Stimulated activated CD8-positive, alpha-beta memory T cell treated with anti-CD3 and anti-CD28 coated beads, Interleukin-15, amount 100 ng/mL, for 48 hours (primary cell): Measurements from ENCODE around the gene LRIG3.
A peak's percentile ranks its signal among the peaks of the same experiment; 100 is the strongest.
"Not testable (repeated sequence)": the region's sequence is repeated elsewhere in the genome, so short reads cannot be mapped to it uniquely, and the experiment has no call there.

Experiments
- DNase-seq, 2 donors: peaks; one replicate each; pipeline ENCODE4 v3.0.0-alpha.2; 2020; ENCODE audit warnings: low read depth in 2 of 2

The LRIG3 gene, protein sequence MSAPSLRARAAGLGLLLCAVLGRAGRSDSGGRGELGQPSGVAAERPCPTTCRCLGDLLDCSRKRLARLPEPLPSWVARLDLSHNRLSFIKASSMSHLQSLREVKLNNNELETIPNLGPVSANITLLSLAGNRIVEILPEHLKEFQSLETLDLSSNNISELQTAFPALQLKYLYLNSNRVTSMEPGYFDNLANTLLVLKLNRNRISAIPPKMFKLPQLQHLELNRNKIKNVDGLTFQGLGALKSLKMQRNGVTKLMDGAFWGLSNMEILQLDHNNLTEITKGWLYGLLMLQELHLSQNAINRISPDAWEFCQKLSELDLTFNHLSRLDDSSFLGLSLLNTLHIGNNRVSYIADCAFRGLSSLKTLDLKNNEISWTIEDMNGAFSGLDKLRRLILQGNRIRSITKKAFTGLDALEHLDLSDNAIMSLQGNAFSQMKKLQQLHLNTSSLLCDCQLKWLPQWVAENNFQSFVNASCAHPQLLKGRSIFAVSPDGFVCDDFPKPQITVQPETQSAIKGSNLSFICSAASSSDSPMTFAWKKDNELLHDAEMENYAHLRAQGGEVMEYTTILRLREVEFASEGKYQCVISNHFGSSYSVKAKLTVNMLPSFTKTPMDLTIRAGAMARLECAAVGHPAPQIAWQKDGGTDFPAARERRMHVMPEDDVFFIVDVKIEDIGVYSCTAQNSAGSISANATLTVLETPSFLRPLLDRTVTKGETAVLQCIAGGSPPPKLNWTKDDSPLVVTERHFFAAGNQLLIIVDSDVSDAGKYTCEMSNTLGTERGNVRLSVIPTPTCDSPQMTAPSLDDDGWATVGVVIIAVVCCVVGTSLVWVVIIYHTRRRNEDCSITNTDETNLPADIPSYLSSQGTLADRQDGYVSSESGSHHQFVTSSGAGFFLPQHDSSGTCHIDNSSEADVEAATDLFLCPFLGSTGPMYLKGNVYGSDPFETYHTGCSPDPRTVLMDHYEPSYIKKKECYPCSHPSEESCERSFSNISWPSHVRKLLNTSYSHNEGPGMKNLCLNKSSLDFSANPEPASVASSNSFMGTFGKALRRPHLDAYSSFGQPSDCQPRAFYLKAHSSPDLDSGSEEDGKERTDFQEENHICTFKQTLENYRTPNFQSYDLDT

DNA sequence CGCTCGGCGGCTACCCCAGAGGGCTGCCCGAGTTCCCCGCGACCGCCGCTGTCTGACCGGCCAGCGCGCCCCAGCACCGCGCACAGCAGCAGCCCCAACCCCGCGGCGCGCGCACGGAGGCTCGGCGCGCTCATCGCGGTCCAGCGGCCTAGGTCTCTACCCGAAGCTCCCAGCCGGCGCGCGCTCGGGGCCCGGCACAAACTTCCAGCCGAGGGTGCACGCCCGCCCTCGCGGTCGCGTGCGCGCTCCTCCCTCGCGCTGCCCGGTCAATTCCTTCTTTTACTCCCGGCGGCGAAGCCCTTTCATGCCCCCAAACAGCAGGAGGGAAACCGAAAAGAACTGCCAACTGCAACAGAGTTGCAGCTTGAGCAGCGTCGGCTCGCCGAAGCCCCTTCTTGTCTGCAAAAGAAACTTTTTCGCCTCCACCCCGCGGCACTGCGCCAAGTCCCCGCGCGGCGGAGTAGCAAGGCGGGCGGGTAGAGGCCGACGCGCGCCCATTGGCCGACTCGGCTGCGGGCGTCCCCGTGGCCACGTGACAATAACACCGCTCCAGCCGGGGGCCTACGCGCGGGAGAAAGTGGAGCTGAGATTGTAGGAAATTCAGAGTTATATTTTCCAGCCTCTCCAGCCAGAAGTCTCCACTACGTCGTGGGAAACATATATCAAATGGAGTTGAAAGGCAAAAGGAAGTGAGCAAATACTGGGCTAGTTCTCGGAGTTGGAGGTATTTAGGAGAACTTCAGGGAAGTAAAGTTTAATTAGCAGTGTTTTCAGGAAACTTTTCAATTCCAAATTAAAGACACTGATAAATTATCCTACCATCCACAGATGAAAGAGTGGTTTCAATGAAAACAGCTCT is at the start of gene LRIG3:
TSS of gene LRIG3 (minus strand) at position 403 of the 859 bp plus-strand sequence. CDS start at position 134, 269 bp downstream.
- peak in 1 of 2 donors; percentile 1 for DNase-seq

DNA sequence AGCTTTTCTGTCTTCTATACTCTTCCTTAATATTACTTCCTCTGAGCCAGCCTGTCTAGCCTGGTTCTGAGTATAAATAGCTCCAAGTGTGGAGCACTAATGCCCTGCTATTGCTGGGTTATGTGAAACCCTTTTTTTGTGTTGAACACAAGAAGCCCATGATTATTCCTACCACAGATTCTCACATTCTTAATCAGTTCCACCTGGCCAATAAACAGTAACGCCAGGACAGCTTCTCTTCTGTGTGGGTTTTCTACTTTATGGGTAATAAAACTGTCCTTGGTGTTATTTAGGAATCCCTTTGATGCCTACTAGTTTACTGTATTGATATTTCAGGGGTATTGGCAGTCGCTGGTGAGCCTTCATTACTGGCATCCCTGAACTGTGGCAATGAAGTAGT is 48.9 kb upstream of the LRIG3 start:
- no peak for DNase-seq

DNA sequence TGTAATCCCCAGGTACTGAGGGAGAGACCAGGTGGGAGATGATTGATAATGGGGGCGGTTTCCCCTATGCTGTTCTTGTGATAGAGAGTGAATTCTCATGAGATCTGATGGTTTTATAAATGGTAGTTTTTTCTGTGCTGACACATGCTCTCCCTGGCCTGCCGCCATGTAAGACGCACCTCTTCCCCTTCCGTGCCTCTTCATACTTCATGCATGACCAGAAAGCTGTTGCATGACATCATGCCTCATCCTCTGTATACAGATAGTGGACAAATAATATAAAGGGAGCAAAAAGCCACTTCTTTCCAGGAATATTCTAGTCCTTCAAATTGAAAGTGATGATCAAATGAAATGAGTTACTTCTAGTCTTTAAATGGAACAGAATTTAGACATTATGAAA is 47.3 kb upstream of the LRIG3 start:
- no peak for DNase-seq

DNA sequence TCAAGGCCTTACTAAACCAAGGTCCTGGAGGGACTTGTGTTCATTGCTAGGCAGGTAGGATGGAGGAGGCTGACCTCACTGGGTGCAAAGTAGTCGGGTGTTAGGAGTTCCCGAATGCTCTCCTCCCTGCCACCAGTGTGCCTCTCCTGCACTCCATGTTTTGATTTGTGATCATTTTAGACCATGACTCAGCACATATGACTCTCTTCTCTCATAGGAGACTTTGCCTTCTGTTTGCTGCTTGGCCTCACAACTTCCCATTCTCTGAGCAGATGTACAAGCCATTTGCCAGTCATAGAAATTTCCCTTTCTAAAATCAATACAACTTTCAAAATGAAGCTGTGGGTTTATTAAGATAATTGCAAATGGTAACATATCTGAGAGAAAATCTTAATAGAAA is 46.6 kb upstream of the LRIG3 start:
- DNase-seq = no peak

DNA sequence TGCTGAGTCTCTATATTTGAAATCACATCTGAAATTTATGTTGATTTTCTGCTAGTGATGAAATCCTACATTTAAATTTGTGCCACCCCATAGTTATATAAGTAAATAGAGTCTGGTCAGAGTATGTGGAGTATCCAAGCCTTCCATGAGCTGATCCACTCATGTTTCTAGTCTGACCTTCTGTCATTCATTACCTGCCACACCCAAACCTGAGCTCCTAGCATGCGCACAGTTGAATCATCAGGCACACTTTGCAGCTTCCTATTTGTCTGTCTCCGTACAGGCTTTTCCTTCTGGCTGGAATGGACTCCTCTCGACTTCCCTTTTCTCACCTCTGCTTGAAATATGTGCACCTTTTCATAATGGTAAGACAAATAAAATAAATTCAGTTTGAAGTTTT is 45.3 kb upstream of the LRIG3 start:
- DNase-seq = no peak

DNA sequence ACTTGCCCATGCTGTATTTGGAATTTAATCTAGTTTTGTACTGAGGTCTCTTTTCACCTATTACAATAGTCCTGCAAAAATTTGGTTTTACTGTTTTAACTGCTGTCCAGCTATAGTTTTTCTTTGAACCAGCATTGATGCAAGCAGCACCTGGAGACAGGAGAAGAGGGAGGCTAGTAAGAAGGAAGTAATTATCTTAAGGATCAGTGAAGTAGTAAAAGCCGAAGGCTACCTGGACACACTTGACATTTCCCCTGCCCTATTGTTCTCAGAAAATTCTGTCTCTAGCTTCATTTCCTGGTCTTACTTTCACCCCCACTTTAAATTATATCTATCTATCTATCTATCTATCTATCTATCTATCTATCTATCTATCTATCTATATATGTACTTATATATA is 43.5 kb upstream of the LRIG3 start:
- DNase-seq = no peak

DNA sequence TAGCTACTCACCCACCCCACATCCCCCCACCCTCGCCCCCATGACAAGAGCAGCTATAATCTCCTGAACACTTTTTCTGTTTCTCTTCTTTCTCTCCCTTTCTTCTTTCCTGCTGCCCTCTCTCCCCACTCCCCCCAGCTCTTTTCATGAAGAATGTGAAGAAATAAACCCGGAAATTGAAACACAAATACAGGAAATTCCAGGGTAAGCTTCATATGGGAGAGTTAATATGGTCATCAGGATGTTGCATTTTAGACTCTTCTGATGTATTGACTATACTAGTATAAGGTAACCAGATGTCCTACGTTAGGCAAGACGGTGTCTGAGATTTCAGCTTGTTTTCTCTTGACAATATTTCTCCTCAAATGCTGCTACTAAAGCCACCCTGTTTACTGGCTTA is 41.6 kb upstream of the LRIG3 start:
- no peak for DNase-seq

DNA sequence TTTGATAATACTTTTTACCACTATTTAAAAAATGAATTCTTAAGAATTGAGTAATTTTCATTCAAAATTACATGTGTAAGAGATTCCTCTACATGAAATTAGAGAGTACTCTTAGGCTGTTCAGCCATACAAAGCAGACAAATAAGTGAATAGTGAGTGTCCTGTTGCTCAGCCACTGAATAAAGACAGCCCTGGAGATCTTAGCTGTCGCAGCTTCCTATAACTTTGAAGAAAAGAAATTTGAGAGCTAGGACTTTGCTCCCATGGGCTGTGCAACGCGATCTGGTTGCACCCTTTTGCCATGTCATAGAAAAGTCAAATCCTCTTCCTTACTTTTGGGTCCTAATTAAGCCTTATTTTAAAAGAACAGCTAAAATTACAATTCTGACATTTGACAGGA is 40.9 kb upstream of the LRIG3 start:
- no peak for DNase-seq

DNA sequence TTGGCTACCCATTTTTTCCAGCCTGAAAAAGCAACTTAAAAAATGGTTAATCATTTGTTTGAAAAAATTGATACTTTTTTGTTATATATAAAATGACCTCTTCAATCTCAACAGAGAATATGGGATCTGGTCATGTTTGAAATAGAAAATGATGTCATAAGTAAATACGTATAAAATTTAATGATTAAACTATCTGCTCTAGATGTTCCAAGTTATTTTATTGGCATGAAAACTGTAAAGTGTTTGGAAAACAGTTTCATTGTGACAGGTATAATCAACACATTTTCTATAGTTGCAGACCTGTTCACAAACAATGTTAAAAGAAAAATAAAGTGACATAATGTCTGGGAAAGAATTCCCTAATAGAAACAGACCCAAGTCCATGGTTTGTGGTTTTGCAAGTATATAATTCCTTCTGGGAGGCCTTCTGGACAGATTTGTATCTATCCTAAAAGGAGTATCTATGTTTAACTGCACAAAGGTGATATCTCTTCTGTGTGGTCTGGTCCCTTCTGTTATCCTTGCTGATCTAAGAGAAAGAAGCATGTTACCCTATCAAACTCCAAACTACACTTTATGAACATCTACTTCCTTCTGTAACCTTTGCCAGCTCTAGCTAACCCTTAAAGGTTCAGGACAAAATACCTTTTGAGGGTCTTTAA is 39.5 kb upstream of the LRIG3 start:
- DNase-seq = no peak

DNA sequence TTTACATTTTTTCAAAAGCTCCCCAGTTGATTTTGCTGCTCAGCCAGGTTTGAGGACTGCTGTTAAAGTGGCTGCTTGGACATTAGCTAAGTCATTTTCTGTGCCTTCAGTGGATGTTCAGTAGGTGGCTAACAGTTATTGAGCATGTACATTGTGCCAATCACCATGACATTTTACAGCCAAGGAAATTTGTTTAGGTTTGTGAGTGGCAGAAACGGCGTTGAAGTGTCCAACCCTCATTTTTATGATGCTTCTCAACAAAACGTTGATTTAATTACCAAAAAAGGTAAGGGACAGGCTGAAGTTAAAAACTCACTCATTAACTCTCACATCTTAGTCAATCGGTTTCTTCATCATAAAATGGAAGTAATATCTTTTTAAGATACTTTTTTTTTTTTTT is 37.0 kb upstream of the LRIG3 start:
- DNase-seq = no peak

DNA sequence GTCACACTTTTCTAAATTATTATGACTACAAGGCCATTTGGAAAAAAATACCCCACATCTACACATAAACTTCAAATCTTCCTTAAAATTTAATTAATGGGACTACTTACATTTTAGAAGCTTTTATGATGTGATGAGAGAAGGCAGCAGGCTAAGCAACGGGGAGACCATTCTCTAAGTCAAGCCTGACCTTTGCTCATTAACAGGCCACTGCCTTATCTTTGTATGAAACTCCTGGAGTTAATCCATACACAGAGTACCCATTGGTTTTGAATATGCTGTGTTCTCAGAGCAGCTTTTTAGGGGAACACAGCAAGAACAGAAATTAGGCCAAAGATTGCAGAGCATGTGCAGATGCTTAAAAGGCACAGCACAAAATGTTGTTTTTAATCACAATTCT is 35.5 kb upstream of the LRIG3 start:
- no peak for DNase-seq

DNA sequence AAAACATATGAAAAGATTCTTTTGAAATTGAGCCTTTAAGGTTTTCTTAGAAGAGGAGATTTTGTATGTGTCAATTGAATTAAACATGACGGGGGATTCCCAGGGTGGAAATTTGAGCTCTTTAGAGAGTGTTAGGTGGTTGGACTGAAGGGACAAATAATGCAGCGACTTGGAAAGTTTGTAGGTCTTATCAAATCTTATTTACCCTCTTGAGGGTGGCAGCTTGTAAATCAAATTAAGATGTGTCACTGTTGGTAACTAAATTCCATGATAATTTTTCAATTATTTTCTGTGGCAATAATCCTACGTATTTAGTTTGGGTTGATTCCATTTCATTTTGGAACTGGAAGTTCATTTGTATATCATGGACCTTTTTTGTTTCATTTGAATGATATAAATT is 33.7 kb upstream of the LRIG3 start:
- no peak for DNase-seq

DNA sequence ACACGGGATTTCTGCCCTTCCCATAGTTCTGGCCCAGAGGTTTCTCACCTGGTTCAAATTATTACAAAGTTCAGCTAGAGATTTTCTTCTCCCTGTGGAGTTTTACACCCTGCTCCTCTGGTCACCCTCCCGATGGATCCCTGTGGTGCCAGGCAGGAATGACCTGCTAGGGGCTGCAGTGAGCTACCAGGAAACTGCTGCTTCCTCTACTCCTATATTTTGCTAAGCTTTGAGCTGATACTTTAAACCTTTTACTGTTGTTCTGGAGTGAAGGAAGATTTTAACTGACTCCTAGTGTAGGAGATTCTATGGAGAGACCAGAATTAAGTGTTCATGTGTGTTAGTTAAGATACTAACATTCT is 30.4 kb upstream of the LRIG3 start:
- DNase-seq = no peak

DNA sequence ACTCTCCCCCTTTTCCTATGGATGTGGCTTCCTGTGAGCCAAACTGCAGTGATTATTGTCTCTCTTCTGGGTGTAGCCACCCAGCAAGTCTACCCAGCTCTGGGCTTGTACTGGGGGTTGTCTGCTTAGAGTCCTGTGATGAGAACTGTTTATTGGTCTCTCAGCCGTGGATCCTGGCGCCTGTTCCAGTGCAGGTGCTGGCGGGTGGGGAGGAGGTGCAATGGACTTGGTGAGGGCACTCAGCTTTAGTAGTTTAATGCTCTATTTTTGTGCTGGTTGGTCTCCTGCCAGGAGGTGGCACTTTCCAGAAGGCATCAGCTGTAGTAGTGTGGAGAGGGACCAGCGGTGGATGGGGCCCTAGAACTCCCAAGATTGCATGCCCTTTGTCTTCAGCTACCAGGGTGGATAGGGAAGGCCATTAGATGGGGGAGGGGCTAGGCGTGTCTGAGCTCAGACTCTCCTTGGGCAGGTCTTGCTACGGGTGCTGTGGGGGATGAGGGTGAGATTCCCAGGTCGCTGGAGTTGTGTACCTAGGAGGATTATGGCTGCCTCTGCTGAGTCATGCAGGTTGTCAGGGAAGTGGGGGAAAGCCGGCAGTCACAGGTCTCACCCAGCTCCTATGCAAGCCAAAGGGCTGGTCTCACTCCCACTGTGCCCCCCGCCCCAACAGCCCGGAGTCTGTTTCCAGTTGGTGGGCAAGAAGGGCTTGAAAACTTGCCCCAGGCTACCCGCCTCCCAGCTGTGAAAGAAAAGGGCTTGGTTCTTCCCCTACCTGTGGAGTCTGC is 29.8 kb upstream of the LRIG3 start:
- DNase-seq = not testable (repeated sequence)

DNA sequence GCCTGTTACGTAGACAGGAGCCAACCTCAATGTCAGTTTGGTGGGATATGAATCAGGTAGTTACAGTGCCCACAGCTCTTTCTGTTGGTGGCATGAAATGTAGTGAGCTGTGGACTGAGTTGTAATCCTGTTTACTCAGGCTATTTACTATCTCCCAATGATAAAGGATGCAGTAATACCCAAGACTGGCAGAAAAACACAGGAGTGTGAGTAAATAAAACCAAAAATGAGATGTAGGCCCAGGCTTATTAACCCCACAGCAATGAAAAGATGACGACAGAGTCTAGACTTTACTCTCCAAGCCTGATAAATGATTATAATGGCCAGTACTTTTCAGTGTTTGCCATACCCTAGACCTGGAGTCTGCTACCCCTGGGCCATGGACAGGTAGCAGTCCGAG is 22.8 kb upstream of the LRIG3 start:
- no peak for DNase-seq

DNA sequence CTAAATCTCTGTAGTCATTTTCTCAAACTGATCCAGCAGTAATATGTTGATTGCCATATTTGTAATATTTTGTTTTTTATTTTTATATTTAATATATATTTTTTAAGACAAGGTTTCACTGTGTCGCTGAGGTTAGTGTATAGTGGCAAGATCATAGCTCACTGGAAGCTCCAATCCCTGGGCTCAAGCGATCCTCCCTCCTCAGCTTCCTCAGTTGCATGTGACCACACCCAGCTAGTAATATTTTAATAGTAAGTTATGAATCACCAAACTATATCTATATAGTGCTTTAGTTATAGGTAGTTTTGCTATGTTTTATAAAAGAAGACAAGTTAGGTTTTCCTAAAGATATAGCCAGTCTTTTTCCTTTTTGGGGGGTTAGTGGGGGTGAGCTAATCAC is 22.0 kb upstream of the LRIG3 start:
- no peak for DNase-seq

DNA sequence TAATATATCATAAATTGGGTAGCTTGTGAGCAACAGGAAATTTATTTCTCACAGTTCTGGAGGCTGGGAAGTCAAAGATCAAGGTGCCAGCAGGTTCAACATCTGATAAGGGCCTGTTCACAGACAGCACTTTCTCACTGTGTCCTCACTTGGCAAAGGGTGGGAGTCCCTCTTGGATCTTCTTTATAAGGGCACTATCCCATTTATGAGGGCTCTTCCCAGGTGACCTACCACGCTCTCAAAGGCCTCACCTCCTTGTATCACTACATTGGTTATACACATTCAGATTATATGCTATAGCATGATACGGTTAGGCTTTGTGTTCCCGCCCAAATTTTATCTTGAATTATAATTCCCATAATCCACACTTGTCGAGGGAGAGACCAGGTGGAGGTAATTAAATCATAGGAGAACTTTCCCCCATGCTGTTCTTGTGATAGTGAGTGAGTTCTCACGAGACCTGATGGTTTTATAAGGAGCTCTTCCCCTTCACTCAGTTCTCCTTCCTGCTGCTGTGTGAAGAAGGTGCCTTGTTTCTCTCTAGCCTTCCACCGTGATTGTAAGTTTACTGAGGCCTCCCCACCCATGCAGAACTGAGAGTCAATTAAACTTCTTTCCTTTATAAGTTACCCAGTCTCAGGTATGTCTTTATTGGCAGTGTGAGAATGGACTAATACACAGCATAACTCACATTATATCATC is 19.2 kb upstream of the LRIG3 start:
- DNase-seq = no peak

DNA sequence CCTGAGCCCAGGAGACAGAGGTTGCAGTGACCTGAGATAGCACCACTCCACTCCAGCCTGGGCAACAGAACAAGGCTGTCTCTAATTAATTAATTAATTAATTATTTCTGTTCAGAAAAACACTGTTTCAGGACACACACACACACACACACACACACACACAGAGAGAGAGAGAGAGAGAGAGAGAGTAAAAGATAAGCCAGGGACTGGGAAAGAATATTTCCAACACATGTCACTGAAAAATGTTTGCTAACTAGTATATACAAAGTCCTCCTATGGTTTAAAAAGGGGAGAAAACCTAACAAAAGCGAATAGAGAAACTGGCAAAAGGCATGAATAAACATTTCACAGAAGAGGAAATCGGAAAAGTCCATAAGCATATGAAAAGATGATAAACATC is 18.1 kb upstream of the LRIG3 start:
- no peak for DNase-seq

DNA sequence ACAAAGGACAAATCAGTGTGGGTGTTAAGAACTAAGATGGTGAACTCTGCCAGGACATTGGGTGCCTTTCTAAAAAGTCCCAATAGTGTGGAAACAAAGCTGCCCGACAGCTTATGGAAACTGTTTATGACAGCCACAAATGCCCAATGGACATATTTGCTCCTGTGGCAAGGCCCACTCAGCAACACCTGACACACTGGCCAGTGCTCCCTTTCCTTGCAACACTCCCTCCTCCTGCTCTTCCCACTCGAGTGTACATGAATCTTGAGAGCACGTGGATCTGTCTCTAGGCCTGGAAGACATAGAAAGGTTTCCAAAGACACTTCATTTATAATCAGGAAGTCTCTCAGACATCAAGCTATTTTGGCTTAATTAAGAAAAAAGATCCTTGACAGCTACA is 14.2 kb upstream of the LRIG3 start:
- no peak for DNase-seq
